ENCODE results near the gene CD79B.

DNA sequence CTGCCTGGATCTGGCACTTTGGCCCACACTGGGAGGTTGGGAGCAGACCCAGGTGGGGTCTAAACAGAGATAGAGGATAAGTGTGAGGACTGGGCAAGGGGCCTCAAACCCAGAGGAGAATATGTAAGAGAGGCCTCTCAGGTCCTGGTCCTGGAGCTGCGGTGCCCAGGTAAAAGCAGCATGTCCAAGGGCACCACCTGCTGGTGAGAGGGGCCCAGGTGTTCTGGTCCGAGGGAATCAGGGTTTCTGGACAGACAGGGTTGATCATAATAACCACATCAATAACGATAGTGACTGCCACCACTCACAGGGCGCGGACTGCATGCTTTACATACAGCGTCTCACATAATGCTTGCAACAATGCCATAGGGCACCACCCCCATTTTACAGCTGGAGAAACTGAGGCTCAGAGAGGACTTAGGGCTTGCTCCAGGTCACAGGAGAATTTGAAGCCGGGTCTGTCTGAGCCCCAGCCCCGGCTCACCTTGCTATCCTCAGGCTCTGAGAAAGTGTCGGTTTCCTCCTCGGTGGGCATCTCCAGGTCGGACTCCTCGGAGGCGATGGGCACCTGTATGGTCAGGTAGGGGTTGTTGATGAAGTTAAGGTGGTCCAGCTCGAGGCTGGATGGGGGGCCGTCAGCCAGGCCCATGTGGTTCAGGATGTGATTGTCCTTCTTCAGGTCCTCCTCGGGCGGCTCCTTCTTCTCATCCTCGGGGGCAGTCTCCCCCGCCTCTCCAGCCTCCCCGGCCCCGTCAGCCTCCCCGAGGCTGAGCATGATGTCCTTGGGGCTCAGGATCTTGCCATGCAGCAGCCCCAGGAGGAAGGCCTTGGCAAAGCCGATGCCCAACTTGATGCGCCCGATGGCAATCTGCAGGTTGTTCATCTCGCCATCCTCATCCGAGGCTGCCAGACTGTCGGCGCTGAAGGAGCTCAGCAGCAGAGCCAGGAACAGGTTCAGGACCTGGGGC, 19.1 kb upstream of the CD79B start:
- TF ChIP-seq POLR2AphosphoS5 (IDR thresholded peaks at IDR 0.05; ENCODE audit: low read depth, low read length) = no peak
- no peak for TF ChIP-seq POLR2A (IDR thresholded peaks at IDR 0.05; ENCODE audit: low read depth, low read length)
- no peak for TF ChIP-seq TAF1 (IDR thresholded peaks at IDR 0.05; ENCODE audit: low read depth, low read length)
- TF ChIP-seq POU2F2 (IDR thresholded peaks at IDR 0.05; ENCODE audit: low read depth, low read length) = no peak

Measured in GM12891 (cell line).